ENCODE data around the gene SCN8A. TPM values are rescaled to one million over a fixed set of nuclear protein-coding genes. Genes with fewer than 3 reads are reported as not detected.
A peak's percentile ranks its signal among the peaks of the same experiment; 100 is the strongest.

SCN8A gene
- total and polyA plus RNA-seq, 2 experiments from 2014 or later: 4.6 to 23.9 TPM

DNA sequence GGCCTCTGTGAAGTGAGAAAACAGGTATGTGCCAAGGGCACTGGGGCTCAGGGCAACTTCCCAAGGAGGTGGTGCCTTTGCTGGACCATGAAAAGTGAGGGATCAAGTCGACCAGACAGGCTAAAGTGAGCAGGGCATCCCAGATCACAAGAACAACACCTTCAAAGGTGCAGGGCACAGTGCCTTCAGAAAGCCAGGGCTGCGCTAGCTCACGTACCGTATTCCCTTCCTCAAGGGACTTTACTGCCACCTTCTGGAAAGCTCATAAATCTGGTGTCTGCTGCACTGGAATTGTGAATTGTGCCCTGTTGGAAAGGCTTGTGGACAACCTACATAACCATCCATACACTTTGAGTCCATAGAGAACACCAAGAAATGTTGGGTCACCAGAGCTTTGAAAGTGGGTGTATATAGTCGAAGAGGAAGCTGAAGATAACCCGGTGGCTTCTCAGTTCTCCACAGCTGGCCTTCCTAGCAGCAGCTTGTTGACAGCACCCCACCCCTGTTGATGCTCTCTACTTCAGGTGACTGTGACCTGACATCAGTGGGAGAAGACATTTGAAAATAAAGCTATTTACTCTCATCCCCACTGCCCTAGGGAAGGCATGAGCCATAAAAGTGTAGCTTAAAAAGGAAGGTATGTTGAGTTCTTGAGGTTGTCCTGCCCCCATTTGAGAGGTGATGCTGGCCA, 233.0 kb downstream of the SCN8A start:
- H3K27ac ChIP-seq (ENCODE audit: low read depth): no peak overlapping the region
- peaks cover 15% of the 10 kb centered on the region for H3F3A ChIP-seq (replicated peaks; ENCODE audit: low read depth)
- H3K9me3 Mint-ChIP-seq: peaks cover 3% of the 10 kb centered on the region; the same call in 1 of the 3 replicates
- H3K27ac Mint-ChIP-seq: no peak overlapping the region
- H3K4me2 ChIP-seq: no peak overlapping the region
- H3K36me3 ChIP-seq (ENCODE audit: insufficient read depth): no peaks in the 10 kb centered on the region
- peaks cover 30% of the 10 kb centered on the region for H3K4me1 Mint-ChIP-seq
- H3K27me3 ChIP-seq (ENCODE audit: insufficient read depth): peaks cover 30% of the 10 kb centered on the region
- peak; percentile 86 for DNase-seq (ENCODE audit: low spot score)
- no peak overlapping the region for H3K4me3 Mint-ChIP-seq
- H4K20me1 ChIP-seq (replicated peaks; ENCODE audit: insufficient read depth): peaks cover 3% of the 10 kb centered on the region; the same call in 1 of the 2 replicates
- no peaks in the 10 kb centered on the region for H3K79me2 ChIP-seq (replicated peaks; ENCODE audit: insufficient read depth)
- no peak overlapping the region for H3K4me3 ChIP-seq
- no peaks in the 10 kb centered on the region for H3K36me3 Mint-ChIP-seq (ENCODE audit: low read depth)
- peak; percentile 9 for ATAC-seq
- H3K4me1 ChIP-seq (ENCODE audit: insufficient read depth): peaks cover 25% of the 10 kb centered on the region
- no peak overlapping the region for H2AFZ ChIP-seq
- no peaks in the 10 kb centered on the region for H3K9me2 ChIP-seq (ENCODE audit: insufficient read depth)
- H3K27me3 Mint-ChIP-seq (ENCODE audit: insufficient read depth, low read depth, poor library complexity): peaks cover 18% of the 10 kb centered on the region
- TF ChIP-seq CREB1 (CRISPR knock-in tag; IDR thresholded peaks at IDR 0.05; ENCODE audit: low read depth) (no peak), EZH2 (IDR thresholded peaks at IDR 0.05; ENCODE audit: low read depth, unreplicated experiment) (no peak), POLR2AphosphoS5 (IDR thresholded peaks at IDR 0.05; ENCODE audit: low read depth) (no peak), ETS1 (IDR thresholded peaks at IDR 0.05) (no peak), JUNB (IDR thresholded peaks at IDR 0.05; ENCODE audit: unreplicated experiment) (no peak)
- TF ChIP-seq, protein P1, sequence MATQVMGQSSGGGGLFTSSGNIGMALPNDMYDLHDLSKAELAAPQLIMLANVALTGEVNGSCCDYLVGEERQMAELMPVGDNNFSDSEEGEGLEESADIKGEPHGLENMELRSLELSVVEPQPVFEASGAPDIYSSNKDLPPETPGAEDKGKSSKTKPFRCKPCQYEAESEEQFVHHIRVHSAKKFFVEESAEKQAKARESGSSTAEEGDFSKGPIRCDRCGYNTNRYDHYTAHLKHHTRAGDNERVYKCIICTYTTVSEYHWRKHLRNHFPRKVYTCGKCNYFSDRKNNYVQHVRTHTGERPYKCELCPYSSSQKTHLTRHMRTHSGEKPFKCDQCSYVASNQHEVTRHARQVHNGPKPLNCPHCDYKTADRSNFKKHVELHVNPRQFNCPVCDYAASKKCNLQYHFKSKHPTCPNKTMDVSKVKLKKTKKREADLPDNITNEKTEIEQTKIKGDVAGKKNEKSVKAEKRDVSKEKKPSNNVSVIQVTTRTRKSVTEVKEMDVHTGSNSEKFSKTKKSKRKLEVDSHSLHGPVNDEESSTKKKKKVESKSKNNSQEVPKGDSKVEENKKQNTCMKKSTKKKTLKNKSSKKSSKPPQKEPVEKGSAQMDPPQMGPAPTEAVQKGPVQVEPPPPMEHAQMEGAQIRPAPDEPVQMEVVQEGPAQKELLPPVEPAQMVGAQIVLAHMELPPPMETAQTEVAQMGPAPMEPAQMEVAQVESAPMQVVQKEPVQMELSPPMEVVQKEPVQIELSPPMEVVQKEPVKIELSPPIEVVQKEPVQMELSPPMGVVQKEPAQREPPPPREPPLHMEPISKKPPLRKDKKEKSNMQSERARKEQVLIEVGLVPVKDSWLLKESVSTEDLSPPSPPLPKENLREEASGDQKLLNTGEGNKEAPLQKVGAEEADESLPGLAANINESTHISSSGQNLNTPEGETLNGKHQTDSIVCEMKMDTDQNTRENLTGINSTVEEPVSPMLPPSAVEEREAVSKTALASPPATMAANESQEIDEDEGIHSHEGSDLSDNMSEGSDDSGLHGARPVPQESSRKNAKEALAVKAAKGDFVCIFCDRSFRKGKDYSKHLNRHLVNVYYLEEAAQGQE (IDR thresholded peaks at IDR 0.05; ENCODE audit: unreplicated experiment): no peak
- TF ChIP-seq, protein P2, sequence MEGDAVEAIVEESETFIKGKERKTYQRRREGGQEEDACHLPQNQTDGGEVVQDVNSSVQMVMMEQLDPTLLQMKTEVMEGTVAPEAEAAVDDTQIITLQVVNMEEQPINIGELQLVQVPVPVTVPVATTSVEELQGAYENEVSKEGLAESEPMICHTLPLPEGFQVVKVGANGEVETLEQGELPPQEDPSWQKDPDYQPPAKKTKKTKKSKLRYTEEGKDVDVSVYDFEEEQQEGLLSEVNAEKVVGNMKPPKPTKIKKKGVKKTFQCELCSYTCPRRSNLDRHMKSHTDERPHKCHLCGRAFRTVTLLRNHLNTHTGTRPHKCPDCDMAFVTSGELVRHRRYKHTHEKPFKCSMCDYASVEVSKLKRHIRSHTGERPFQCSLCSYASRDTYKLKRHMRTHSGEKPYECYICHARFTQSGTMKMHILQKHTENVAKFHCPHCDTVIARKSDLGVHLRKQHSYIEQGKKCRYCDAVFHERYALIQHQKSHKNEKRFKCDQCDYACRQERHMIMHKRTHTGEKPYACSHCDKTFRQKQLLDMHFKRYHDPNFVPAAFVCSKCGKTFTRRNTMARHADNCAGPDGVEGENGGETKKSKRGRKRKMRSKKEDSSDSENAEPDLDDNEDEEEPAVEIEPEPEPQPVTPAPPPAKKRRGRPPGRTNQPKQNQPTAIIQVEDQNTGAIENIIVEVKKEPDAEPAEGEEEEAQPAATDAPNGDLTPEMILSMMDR (conservative IDR thresholded peaks at IDR 0.05; ENCODE audit: low read depth in 2 of 2): peak; percentile 59 to 83
- TF ChIP-seq, protein P3, sequence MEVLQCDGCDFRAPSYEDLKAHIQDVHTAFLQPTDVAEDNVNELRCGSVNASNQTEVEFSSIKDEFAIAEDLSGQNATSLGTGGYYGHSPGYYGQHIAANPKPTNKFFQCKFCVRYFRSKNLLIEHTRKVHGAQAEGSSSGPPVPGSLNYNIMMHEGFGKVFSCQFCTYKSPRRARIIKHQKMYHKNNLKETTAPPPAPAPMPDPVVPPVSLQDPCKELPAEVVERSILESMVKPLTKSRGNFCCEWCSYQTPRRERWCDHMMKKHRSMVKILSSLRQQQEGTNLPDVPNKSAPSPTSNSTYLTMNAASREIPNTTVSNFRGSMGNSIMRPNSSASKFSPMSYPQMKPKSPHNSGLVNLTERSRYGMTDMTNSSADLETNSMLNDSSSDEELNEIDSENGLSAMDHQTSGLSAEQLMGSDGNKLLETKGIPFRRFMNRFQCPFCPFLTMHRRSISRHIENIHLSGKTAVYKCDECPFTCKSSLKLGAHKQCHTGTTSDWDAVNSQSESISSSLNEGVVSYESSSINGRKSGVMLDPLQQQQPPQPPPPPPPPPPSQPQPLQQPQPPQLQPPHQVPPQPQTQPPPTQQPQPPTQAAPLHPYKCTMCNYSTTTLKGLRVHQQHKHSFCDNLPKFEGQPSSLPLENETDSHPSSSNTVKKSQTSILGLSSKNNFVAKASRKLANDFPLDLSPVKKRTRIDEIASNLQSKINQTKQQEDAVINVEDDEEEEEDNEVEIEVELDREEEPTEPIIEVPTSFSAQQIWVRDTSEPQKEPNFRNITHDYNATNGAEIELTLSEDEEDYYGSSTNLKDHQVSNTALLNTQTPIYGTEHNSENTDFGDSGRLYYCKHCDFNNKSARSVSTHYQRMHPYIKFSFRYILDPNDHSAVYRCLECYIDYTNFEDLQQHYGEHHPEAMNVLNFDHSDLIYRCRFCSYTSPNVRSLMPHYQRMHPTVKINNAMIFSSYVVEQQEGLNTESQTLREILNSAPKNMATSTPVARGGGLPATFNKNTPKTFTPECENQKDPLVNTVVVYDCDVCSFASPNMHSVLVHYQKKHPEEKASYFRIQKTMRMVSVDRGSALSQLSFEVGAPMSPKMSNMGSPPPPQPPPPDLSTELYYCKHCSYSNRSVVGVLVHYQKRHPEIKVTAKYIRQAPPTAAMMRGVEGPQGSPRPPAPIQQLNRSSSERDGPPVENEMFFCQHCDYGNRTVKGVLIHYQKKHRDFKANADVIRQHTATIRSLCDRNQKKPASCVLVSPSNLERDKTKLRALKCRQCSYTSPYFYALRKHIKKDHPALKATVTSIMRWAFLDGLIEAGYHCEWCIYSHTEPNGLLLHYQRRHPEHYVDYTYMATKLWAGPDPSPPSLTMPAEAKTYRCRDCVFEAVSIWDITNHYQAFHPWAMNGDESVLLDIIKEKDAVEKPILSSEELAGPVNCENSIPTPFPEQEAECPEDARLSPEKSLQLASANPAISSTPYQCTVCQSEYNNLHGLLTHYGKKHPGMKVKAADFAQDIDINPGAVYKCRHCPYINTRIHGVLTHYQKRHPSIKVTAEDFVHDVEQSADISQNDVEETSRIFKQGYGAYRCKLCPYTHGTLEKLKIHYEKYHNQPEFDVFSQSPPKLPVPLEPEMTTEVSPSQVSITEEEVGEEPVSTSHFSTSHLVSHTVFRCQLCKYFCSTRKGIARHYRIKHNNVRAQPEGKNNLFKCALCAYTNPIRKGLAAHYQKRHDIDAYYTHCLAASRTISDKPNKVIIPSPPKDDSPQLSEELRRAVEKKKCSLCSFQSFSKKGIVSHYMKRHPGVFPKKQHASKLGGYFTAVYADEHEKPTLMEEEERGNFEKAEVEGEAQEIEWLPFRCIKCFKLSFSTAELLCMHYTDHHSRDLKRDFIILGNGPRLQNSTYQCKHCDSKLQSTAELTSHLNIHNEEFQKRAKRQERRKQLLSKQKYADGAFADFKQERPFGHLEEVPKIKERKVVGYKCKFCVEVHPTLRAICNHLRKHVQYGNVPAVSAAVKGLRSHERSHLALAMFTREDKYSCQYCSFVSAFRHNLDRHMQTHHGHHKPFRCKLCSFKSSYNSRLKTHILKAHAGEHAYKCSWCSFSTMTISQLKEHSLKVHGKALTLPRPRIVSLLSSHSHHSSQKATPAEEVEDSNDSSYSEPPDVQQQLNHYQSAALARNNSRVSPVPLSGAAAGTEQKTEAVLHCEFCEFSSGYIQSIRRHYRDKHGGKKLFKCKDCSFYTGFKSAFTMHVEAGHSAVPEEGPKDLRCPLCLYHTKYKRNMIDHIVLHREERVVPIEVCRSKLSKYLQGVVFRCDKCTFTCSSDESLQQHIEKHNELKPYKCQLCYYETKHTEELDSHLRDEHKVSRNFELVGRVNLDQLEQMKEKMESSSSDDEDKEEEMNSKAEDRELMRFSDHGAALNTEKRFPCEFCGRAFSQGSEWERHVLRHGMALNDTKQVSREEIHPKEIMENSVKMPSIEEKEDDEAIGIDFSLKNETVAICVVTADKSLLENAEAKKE (CRISPR knock-in tag; IDR thresholded peaks at IDR 0.05): no peak

Data from GM23338 (cell line).